ENCODE data around the gene MYL11.

Gene MYL11

GRCh38 chr16:30354423-30355143 is 20.0 kb upstream of the MYL11 start:
- DNase-seq (ENCODE audit: low read depth): peak; percentile 16

DNA sequence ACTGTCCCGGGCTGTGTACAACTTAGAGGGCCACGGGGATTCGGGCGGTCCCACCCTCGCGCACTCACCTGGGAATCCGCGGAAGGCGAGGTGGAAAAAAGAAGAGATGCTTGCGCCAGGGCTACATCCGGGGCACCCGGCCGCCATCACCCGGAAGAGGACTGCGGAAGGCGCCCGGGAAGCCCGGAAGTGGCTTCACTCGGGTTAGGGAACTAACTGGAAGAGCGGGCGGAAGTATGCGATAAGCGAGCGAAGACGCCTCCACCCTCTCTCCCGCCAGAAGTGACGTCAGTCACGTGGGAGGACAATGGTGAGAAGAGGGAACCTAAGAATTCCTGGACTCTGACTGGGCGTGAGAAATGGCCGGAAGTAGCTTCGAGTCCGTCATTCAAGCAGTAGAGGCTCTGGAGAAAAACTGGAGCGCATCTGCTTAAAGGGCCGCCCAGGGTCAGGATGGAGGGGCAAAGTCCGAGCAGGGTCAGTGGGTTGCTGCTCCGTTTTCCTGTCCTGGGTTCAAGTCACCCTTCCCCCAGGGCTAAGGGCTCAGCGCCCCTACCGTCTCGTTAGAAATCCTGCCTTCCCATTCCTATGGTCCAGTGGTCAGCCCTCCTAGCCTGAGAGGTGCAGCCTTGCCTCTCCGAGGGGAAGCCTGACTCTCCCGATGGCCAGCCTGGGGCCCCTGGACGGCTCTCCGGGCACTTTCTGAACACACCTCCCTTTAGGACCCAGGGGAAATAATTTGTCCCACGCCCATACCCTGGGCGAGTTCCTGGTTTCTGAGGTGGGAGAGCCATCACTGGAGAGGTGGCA is 19.3 kb upstream of the MYL11 start, which contains the start of gene CD2BP2:
Gene CD2BP2 (minus strand): TSS at position 165 of the 810 bp plus-strand sequence. CDS start 627 bp downstream, outside the sequence.
- peak; percentile 100 for DNase-seq (ENCODE audit: low read depth)

GRCh38 chr16:30355954-30356308 is 18.7 kb upstream of the MYL11 start:
- no peak for DNase-seq (ENCODE audit: low read depth)

- no peak for DNase-seq (ENCODE audit: low read depth)
Measured at GRCh38 chr16:30356401-30357084, 18.1 kb upstream of the MYL11 start.

- peak; percentile 18 for DNase-seq (ENCODE audit: low read depth)
Measured at GRCh38 chr16:30357085-30357714, 17.4 kb upstream of the MYL11 start.

GRCh38 chr16:30357715-30358576 is 16.7 kb upstream of the MYL11 start:
- DNase-seq (ENCODE audit: low read depth): no peak

DNA sequence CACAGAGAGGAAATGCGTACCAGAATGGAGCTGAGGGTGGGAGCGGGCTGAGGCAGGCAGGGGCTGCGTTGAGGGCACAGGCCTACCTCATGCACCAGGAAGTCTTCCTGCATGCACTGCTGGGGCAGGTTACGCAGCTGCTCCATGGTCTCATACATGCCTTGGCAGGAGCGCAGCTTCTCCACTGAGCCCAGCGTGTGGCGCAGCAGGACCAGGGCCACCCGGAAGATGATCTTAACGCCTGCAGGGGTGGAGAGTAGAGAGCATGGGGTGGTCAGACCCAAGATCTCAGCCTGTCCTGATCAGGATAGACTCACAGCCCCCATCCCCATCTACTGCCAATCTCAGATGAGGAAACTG is 16.0 kb upstream of the MYL11 start:
- no peak for DNase-seq (ENCODE audit: low read depth)

GRCh38 chr16:30358990-30359870 is 15.4 kb upstream of the MYL11 start:
- no peak for DNase-seq (ENCODE audit: low read depth)

DNA sequence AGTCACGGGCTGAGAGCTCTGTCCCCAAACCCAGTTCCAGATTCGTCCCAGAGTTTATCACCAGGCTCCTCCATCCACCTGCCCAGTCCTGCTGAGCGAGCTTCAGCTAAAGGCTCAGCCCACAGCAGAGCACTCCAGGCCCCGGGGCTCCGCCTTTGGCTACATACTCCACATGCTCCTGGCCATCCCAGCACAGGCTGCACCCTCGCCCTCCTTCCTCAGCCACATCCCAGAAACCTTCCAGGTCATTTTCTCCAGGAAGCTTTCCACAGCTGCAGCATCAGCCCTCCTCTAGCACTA is 14.8 kb upstream of the MYL11 start:
- DNase-seq (ENCODE audit: low read depth): no peak

GRCh38 chr16:30361180-30361579 is 13.4 kb upstream of the MYL11 start:
- DNase-seq (ENCODE audit: low read depth): no peak

DNA sequence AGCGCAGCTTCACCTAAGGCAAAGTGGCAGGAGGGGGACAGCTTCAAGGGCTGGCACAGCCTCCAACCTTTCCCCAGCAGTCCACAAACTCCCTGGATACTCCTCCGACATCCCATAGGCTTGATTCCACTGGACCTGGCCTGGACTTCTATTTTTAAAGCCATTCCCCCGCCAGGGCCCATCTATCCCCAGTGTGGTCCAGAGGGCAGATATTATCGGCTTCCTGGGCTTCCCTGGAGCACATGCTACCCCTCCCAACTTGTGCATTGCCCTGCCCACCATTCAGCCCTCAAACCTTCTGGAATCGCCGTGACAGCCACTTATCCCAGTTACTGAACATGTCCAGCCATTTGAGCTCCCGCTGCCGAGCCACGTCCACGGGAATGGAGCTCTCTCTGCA is 9.4 kb upstream of the MYL11 start:
- DNase-seq (ENCODE audit: low read depth): no peak

DNA sequence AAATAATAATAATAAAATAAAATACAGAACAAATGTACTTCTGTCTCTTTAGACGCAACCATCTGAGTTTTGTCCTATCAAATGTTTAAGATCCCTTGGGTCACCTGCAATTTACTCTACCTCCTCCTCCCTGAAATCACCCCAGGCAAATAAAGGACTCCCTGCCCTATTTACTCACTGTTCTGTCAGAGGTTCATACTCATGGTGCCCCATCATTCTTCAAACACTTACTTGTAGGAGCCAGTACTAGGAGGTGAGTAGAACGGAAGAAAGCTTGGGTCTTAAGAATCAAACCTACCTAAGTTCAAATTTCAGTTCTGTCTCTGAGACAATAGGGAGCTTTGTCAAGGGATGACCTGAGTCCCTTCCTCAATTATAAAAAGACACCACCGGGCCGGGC is 8.1 kb upstream of the MYL11 start:
- DNase-seq (ENCODE audit: low read depth): no peak

- DNase-seq (ENCODE audit: low read depth): no peak
Measured at GRCh38 chr16:30367349-30368009, 7.1 kb upstream of the MYL11 start.

GRCh38 chr16:30368122-30368791 is 6.3 kb upstream of the MYL11 start:
- DNase-seq (ENCODE audit: low read depth): peak; percentile 68

DNA sequence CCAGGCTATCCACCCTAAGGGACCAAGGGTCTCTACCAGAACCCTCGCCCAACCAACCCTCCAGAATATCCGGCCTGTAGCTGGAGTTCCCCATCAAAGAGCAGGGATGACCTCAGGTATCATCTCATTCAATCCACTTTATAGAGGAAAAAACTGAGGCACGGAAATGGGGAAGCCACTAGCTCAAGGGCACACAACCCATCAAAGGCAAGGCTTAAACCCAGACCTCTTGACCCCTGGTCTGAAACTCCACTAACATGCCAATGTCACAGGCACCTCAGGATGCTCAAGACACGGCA is 5.9 kb upstream of the MYL11 start:
- DNase-seq (ENCODE audit: low read depth): no peak

- peak; percentile 46 for DNase-seq (ENCODE audit: low read depth)
Measured at GRCh38 chr16:30369091-30369937, 5.3 kb upstream of the MYL11 start.

- no peak for DNase-seq (ENCODE audit: low read depth)
Measured at GRCh38 chr16:30369938-30370455, 4.6 kb upstream of the MYL11 start.

GRCh38 chr16:30370456-30371247 is 4.0 kb upstream of the MYL11 start, which contains the start of gene TBC1D10B:
Gene TBC1D10B (minus strand): TSS chr16:30370494. CDS start chr16:30370183, 311 bp downstream.
- DNase-seq (ENCODE audit: low read depth): peak; percentile 100

All from iris pigment epithelial cell (primary cell).